H1 (cell line): ENCODE measurements around the gene AKR1B1. TPM values are rescaled to one million over a fixed set of nuclear protein-coding genes. Genes with fewer than 3 reads are reported as not detected.

Source experiments
- polyA plus RNA-seq, 7 experiments: library from polyadenylated mRNA; depleted of rRNA in 3 of 7; stranded (reverse) in 5 of 7; unstranded in 2 of 7; fragments of >200 nt in 5 of 7; fragments of 200-250 nt in 2 of 7; gene quantifications; 1 replicate in 5 of 7; 2 replicates in 1 of 7; 4 replicates in 1 of 7; pipeline versions ENCODE4 v1.2.1 to v1.2.3, GENCODE V29; 2011 to 2013; ENCODE audit warnings: missing spikeins in 2 of 7, mixed read lengths in 2 of 7
- total RNA-seq: library from RNA; stranded (reverse); fragmentation: NEBNext Ultra II Directional; extraction: Animal tissue kit (Norgen Biotek cat#: 25700); gene quantifications from 2 replicates; pipeline ENCODE4 v1.2.1, GENCODE V29; 2021
- TF ChIP-seq, protein P1 (sequence below): IDR thresholded peaks from 2 replicates; pipeline ENCODE4 v1.6.1; 2012; ENCODE audit warnings: inconsistent platforms

AKR1B1 gene
- total and polyA plus RNA-seq, 2 of the 8 experiments (the other 6 are each of a cell fraction or from before 2014, with no cell fraction given): 195 to 273 TPM

GRCh38 chr7:134403062-134403461 is 55.8 kb downstream of the AKR1B1 start (continued):
- TF ChIP-seq, protein P1, sequence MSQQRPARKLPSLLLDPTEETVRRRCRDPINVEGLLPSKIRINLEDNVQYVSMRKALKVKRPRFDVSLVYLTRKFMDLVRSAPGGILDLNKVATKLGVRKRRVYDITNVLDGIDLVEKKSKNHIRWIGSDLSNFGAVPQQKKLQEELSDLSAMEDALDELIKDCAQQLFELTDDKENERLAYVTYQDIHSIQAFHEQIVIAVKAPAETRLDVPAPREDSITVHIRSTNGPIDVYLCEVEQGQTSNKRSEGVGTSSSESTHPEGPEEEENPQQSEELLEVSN: no peak
